CD4-positive, alpha-beta T cell treated with Interleukin-4 for 4 hours (primary cell): ENCODE data around the gene FBXO28.
A peak's percentile ranks its signal among the peaks of the same experiment; 100 is the strongest.

Source experiments
- DNase-seq: peaks from one replicate; pipeline ENCODE4 v3.0.0-alpha.2; 2020

FBXO28 gene

DNA sequence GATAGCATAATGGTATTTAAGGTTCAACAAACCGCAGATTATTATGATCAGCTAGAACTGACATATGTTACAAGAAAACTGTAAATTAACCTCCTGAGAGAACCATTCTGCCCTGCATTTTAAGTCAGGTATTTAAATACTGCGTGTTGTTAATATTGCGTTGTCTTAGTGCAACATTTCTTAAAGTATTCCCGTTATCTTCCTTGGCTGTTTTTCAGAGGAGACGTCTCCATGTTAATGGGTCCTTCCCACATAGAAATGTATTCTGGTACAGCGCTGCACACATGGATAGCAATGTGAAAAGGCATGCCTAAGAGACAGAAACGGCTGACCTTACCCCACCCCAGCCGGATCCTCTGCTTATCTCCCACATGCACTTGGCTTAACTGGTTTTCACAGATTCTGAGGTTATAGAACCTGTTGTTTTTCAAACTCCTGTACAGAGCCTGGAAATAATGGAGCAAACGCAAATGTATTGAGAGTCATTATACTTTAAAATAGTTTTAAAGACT lies 46.3 kb downstream of the FBXO28 start:
- no peak for DNase-seq

GRCh38 chr1:224162768-224163167 lies 48.9 kb downstream of the FBXO28 start:
- no peak for DNase-seq

DNA sequence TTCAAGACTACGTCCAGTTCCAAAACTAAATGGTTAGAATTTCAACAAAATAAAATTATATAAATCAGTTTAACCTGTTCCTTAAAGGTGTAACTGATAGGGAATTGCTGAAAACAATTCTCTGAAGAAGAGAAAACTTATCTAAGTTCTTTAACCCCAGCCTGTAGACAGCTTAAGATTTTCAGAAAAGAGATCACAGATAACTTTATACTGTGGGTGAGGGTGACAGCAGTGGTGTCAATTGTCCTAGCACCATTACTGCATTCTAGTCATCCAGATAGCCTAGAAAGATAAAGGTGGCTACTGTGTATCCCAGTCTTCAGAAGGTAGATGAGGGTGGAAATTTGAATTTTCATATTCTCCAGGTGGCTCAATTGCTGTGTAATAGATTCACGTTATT lies 49.4 kb downstream of the FBXO28 start:
- DNase-seq = no peak

- peak; percentile 73 for DNase-seq
These were observed 55.0 kb downstream of the FBXO28 start for GRCh38 chr1:224168859-224169380.

DNA sequence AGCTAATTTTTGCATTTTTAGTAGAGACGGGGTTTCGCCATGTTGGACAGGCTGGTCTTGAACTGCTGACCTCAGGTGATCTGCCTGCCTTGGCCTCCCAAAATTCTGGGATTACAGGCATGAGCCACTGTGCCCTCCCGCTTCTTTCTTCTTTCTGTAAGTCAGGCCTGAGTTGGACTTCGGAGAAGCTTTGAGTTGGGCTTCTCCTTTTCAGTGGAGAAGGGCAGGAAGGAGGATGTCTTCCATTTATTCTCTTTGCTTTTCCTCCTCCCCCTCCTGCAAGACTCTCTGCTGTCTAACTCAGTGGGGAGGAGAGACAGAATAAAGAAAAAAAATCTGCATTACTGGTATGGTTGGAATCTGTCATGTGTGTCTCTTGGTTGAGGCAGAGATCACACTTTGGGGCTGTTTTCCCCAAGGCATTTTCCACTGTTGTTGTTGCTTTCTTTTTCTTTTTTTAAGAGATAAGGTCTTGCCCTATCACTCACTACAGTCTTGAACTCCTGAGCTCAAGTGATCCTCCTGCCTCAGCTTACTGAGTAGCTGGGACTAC lies 55.9 kb downstream of the FBXO28 start:
- no peak for DNase-seq

DNA sequence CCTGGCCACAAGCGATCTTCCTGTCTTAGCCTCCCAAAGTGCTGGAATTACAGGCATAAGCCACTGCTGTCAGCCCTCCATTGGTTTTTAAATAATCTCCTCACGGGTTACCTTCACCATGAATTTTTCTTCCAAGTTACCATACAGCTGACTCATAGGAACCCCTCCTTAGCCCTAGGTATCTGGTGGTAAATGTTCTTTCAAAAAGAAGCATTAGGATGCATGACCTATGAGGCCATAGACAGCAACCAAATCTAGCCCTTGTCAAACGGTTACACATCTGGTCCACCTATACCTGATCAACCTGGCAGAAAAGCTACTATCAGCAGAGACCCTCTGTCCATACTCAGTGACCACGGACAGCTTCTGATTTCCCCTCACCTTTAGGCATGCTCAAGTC lies 56.4 kb downstream of the FBXO28 start:
- DNase-seq = no peak

GRCh38 chr1:224170748-224171478 lies 57.0 kb downstream of the FBXO28 start:
- peak; percentile 28 for DNase-seq

DNA sequence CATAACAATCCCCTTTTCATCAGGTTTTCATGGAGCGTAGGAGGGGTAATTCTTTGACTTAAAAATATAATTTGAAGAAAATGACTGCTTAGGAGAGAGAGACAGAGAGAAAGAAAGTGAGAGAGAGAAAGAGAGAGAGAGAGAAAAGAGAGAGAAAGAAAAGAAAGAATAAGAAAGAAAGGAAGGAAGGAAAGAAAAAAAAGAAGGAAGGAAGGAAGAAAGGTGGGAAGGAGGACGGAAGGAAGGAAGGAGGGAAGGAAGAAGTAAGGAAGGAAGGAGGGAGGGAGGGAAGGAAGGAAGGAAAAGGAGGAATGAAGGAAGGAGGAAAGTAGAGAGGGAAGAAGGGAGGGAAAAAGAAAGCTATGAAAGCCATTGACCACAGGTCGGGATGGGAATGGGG lies 58.3 kb downstream of the FBXO28 start:
- no peak for DNase-seq

- DNase-seq = no peak
These were observed 59.6 kb downstream of the FBXO28 start for GRCh38 chr1:224173523-224173922.

- peak; percentile 44 for DNase-seq
These were observed 61.7 kb downstream of the FBXO28 start for GRCh38 chr1:224175617-224176016.

DNA sequence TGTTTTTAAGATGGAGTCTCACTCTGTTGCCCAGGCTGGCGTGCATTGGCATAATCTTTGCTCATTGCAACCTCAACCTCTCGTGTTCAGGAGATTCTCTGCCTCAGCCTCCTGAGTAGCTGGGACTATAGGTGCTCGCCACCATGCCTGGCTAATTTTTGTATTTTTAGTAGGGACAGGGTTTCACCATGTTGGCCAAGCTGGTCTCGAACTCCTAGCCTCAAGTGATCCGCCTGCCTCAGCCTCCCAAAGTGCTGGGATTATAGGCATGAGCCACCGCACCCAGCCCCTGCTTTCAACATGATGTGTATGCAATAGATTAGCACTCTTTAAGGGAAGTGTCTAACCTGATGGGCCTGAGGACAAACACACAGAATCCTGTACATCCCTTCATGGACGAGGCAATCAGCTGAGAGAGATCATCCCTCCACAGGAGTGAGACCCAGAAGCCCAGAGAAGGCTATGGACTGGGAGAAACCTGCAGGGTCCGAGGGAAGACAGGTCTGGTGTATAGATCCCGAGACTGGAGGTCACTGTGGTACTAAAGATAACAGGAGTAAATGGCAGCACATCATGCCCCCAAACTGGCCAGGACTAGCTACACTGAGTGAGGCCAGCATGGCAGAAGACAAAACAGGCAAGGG lies 63.6 kb downstream of the FBXO28 start:
- no peak for DNase-seq

- no peak for DNase-seq
These were observed 65.0 kb downstream of the FBXO28 start for GRCh38 chr1:224178894-224179293.

GRCh38 chr1:224180783-224181452 lies 67.0 kb downstream of the FBXO28 start:
- DNase-seq = no peak

GRCh38 chr1:224181453-224181810 lies 67.5 kb downstream of the FBXO28 start:
- no peak for DNase-seq

DNA sequence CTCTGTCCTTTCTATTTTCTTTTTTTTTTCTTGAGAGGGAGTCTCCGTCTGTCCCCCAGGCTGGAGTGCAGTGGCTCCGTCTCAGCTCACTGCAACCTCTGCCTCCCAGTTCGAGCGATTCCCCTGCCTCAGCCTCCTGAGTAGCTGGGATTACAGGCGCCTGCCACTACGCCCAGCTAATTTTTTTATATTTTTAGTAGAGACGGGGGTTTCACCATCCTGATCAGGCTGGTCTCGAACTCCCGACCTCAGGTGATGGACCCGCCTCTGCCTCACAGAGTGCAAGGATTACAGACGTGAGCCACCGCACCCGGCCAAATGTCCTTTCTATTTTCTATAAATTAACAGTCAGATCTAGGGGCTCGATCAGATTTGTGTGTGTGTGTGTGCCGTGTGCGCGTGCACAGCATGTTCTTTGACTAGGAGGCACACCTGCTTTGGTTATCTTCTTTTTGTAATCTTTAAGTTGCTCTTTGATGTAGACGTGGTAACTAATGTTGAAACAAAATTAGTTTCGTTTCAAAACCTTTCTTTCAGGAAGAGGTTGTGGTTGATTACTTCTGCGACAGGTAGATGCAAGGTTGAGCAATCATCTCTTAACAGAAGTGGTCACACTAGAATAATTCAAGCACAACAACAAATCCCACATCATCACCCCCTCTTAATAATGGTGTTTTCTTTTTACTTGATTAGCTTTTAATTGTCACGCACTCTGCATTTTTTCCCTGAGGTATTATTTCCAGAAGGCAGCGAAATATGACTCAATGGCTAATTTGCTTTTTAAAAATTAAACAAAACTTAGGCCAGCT lies 68.3 kb downstream of the FBXO28 start:
- peak; percentile 86 for DNase-seq

DNA sequence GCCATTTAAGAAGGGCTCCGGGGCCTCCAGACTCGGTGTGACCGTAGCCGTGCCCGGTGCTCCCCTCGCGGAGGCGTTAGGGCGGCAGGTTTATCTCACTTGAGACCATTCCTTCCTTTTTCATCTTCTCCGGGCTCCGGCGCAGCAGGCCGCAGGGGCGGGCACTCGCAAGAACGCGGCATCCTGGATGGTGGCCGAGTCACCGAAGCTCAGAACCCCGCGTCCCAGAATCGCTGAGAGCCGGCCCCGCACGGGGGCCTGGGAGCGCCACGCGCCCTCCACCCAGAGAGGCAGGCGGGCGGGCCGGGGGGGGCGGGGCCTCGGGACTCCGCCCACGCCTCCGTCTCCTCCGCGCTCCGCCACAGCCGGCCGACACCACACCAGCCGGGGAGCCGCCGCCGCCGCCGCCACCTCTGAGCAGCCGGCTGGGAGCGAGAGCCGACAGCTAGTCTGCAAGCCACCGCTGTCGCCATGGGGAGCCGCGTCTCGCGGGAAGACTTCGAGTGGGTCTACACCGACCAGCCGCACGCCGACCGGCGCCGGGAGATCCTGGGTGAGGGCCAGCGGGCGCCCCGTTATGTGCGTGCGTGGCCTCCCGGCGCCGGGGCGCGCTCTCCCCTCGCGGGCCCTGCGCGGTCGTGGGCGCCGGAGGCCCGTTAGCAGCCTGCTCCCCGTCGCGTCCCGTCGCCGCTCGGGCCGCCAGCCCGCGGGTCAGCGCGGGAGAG lies 69.1 kb downstream of the FBXO28 start, which contains the start of gene DEGS1:
Gene DEGS1 (plus strand): TSS at position 375 of the 725 bp plus-strand sequence. CDS start 97 bp downstream, at position 472.
- DNase-seq = peak; percentile 73

DNA sequence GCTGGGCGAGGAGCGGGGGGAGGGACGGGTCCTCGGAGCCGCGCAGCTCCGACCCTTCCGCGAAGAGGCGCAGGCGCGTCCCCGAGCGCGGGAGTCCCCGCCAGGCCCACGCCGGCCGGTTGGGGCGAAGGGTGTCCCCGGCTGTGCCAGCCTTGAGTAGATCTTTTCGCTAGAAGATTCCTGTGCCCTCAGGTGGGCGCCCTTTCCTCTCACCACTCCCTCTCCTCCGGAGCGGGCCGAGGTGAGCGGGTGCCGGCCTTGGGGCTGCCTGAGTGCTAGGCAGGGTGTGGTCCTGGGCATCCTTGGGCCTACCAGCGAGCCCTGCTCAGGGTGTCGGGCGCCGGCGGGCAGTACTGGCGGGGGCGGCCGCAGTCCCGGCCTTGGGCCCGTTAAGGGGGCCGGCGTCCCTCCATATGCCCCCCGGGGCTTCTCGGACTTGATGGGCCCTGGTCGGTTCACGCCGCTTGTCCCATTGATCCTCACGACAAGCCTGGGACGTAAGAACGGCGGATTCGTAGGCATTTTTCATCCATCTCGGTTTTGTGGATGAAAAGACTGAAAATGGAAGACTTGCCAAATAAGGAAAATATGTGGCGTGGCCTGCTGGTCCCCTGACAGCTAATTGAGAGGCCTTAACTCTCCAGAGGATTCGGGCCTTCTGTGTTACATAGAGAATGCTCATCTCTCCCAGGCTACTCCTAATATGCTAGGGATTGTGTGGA lies 69.8 kb downstream of the FBXO28 start:
- peak; percentile 55 for DNase-seq

- no peak for DNase-seq
These were observed 71.3 kb downstream of the FBXO28 start for GRCh38 chr1:224185208-224185607.

DNA sequence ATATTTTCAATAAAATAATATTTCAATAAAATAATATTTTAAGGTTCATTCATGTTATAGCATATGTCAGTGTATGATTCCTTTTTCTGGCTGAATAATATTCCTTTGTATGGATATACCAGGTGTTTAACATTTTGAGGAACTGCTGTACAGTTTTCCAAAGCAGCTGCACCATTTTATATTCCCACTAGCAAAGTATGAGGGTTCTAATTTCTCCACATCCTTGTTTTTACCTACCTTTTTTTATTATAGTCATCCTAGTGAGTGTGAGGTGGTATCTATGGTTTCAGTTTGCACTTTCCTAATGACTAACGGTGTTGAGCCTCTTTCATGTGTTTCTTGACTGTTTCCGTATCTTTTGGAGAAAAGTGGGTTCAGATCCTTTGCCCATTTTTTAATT lies 74.4 kb downstream of the FBXO28 start:
- no peak for DNase-seq

GRCh38 chr1:224189561-224189960 lies 75.7 kb downstream of the FBXO28 start:
- no peak for DNase-seq
